Stimulated activated CD8-positive, alpha-beta memory T cell treated with anti-CD3 and anti-CD28 coated beads, Interleukin-12 subunit alpha, Interleukin-12 subunit beta, amount 100 ng/mL, for 24 hours (primary cell): ENCODE measurements around the gene PRG3.
"Not testable (repeated sequence)": the region's sequence is repeated elsewhere in the genome, so short reads cannot be mapped to it uniquely, and the experiment has no call there.

Source experiments
- DNase-seq: peaks from one replicate; pipeline ENCODE4 v3.0.0-alpha.2; 2020; ENCODE audit errors: extremely low read depth

The PRG3 gene

DNA sequence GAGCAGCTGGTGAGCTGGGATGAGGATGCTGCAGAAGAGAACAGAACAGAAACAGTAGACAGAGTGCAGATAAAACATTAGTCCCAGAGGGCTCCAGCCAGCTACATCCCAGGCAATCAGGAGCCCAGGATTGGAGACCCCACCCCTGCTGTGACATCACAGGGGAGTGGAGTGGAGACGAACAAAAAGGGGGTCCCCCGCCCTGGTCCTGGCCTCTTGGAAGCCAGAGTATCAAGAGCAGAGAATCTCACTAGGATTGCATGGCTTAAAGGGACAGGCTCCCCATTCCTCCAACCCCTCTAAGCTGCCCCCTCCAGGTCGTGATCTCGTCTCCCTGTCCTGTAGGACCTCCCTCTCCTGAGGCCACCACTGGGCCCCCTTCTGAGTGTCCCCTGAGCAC lies 42.8 kb downstream of the PRG3 start, which contains the start of gene P2RX3:
TSS of gene P2RX3 (plus strand) at position 211 of the 400 bp plus-strand sequence. CDS start 199 bp downstream, outside the sequence.
- no peak for DNase-seq

DNA sequence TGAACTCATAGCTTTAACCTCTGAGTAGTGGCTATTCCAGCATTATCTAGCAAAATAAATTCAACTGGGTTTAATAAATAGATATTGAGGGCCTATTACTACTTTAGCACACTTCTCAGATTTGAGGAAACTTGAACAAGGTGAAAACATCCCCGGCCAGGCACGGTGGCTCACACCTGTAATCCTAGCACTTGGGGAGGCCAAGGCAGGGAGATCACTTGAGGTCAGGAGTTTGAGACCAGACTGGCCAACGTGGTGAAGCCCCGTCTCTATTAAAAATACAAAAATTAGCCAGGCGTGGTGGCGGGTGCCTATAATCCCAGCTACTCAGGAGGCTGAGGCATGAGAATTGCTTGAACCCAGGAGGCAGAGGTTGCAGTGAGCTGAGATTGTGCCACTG lies 44.1 kb downstream of the PRG3 start:
- DNase-seq = not testable (repeated sequence)

DNA sequence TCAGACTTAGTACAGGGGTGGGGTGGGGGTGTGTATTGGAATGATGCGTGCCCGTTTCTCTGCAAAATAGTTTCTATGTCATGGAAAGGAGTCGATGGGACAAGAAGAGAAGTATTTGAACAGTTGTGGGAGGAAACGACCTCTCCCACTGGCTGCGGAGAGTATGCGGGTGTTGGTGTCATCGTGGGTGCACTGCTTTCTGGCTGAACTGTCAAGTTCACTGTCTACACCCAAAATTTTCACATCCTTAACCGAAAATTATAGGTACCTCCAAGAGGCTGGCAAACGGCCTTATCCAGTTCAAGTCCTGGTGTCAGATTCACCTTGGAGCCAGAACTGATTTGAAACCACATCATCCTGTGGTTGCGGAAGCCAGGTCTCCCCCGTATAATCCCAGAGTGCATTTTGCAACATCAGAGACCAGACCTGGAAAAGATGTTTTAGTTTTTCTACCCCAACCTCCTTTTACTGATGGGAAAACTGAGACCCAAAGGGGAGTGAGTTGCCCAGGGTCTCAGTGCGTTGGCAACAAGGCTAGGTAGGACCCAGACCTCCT lies 44.8 kb downstream of the PRG3 start:
- no peak for DNase-seq

DNA sequence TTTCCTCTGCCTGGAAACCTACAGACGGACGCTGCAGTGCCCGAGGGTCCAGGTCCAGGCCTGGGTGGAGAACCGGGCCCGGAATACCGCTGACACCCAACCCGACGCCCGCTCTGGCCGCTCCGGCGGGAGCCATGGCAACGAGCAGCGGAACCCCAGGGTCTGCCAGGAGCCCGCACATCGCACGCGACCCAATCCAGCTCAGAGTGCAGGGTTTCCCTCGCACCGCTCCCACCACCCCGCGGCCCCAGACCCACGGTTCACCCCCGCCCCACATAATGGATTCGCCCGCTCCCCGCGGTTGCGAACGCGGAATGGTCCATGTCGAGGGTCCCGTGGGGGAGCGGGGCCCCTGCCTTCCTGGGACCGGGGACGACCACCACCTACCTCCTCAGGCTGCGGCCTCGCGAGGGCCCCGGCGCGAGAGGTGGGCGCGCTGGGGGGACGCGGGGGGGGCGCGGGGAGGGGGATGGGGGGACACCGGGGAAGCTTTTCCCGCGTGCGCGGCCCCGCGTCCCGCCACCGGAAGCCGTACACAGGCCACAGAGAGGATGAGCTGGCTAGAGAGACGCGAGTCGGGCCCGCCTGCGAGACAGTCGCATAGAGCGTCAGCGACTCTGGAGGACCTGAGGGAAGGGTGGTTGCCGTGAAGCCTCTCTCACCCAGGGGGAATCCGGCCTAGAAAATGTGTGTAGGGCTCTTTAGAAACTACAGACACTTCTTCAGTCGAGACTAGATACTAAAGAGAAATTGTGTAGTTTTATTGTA lies 45.4 kb downstream of the PRG3 start, which contains the start of gene SSRP1:
TSS of gene SSRP1 (minus strand) at position 550 of the 768 bp plus-strand sequence. CDS start 771 bp downstream, outside the sequence.
- peak; percentile 75 for DNase-seq

DNA sequence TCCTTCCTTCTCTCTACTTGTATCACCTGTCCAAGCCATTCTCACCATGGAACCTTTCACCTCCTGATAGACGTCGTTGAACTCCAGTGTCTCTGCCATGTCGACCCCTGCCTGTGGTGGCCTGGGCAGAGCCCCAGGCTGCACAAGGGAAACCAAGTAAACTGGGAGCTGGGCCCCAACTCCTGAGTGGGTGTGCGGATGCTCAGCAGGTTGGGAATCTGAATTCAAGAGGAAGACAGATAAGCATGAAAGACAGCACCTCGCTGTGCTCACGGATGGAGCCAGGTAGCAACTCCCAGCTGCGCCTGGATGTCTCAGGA lies 46.0 kb downstream of the PRG3 start:
- DNase-seq = no peak

DNA sequence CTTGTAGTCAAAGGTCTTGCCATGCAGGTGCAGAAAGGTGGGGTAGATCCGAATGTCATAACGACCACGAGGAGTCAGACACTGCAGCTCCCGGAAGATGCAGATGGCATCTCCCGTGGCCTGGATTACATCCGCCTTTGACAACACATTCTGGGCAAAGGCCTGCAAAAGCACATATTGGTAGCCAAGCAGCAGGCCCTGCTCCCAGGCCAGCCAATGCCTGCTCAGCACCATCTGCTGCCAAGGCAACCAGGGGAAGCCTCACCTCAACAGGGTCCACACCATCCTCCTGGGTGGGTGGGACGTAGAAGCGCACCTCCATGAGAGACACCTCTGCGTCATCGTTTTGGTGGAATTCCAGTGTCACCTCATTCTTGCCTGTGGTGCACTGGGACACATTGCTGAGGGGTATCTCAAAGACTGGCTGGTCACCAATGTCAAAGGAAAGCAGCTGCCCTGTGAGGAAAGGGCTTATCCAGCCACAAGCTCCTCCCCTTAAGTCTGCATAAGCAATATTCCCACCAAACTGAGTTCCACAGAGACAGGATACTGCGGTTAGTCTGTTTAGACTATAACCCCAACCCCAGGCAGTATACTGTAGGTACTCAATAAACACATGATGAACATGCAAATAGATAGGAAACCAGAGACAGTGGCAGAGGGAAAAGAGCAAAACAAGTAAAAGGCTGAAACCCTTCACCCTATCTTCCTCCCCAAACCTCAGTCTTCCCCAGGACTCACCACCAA lies 48.1 kb downstream of the PRG3 start:
- DNase-seq = no peak

DNA sequence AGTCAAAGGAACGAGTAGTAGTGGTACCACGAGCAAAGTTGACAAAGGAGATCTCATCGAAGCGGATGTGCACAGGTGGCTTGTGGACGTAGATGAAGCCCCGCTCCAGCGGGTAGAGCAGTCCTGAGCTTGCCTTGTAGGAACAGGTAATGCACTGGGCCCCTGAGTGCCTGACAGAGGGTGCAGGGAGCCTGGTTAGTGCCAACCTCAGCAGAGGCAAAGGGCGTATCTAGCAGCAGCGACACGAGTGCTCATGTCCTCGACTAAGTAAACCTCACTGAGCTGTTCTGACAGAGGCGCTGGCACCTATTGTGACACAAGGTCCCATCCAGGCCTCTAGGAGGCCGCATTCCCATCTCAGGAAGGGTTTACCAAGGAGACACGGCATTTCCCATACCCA lies 49.2 kb downstream of the PRG3 start:
- DNase-seq = no peak

DNA sequence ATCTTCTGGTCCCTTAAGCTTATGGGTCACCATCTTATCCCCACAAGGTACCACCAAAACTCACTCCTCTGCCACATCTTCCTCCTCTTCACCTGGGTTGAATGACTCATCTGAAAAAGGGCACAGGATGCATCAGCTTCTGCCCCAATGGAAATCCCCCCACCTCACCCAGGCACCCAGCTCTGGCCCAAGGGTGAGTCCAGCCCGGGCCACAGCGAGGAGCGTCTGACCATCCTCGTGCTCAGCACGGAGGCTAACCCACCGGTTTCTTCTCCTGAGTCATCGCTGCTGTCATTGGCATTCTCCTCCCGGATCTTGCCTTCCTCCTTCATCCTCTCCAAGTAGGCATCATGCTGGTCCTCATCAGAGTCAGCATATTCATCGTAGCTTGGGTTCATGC lies 50.9 kb downstream of the PRG3 start:
- no peak for DNase-seq

DNA sequence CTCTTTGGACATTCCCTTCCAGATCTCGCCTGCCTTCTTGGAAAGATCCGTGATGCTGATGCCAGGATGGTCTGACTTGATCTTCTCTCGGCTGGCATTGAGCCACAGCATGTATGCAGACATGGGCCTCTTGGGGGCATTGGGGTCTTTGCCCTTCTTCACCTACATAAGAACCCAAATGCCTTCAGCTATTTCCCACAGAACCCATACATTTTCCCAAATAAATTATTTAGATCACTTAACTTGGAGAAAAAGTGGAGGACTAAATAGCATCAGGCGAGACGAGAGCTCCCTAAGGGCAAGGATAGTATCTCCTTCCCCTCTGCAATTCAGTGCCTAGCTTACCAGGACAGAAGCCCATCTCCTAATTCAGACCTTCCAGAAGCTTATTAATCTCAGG lies 53.2 kb downstream of the PRG3 start:
- DNase-seq = no peak
